ENCODE data around the gene AVPI1.

Gene AVPI1

DNA sequence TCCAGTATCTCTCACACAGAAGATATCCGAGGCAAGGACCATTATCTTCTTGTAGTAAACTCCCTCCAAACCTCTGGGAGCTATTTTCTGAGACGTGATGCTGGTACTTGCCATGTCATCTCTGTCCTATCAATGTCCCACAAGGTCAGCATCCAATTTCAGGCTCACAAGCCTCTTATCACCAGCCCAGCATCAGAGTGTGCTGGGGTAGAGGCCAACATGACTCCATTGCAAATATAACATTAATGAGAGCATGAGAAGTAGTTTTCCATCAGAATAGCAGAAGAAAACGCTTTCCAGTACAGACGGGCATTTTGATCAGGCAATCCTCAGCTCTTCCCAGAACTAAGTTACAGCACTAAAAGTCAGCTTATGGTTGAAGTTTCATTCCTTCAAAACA is 59.3 kb downstream of the AVPI1 start:
- no peak overlapping the region for H3K4me3 ChIP-seq (ENCODE audit: low read depth, low read length)
- TF ChIP-seq MAX (IDR thresholded peaks at IDR 0.05; ENCODE audit: low read depth, low read length) (no peak), POLR2A (IDR thresholded peaks at IDR 0.05; ENCODE audit: extremely low read depth, insufficient read length) (no peak), MYC (IDR thresholded peaks at IDR 0.05; ENCODE audit: low read depth, low read length) (no peak), CTCF (IDR thresholded peaks at IDR 0.05; ENCODE audit: low read depth, low read length) (no peak)
- no peak for DNase-seq (ENCODE audit: low read depth)
